PC-3 (cell line): ENCODE results near the gene MED12L. TPM values are rescaled to one million over a fixed set of nuclear protein-coding genes. Genes with fewer than 3 reads are reported as not detected.

Experiments used
- ATAC-seq: fragments of 200-7000 bp; cut with Tn5 transposase; 2 replicates; pipeline ENCODE4 v1.9.1; 2020; ENCODE audit warnings: mild to moderate bottlenecking, moderate library complexity
- BruUV-seq: library from RNA; stranded (reverse); fragments of 400-500 nt; replicated peaks from 2 replicates; lab custom pipeline; 2021; lab: Mats Ljungman, UMichigan
- CTCF ChIA-PET: fragments of 300-600 bp; sonication (Branson Sonifier 250); formaldehyde crosslinking; loops from one replicate; lab custom pipeline; 2022; ENCODE audit warnings: antibody characterized with exemption; lab: Charles Lee
- POLR2A ChIA-PET: fragments of 300-600 bp; sonication (Branson Sonifier 250); formaldehyde crosslinking; loops from one replicate; lab custom pipeline; 2022; ENCODE audit warnings: antibody characterized with exemption; ENCODE audit not compliant: unreplicated experiment; lab: Charles Lee
- DNase-seq: peaks from one replicate; pipeline ENCODE4 v3.0.0-alpha.2; 2015
- H2AFZ ChIP-seq: fragments of 300-600 bp; sonication (generic); 2 replicates; pipeline ENCODE4 v1.6.0; 2016; ENCODE audit warnings: antibody characterized with exemption, low read length
- H3F3A ChIP-seq: fragments of 300-600 bp; sonication (generic); one replicate; pipeline ENCODE4 v1.6.0; 2017; ENCODE audit warnings: antibody characterized with exemption, low read length, control low read depth, mild to moderate bottlenecking; ENCODE audit not compliant: unreplicated experiment
- H3K27ac ChIP-seq: fragments of 300-600 bp; sonication (generic); 2 replicates; pipeline ENCODE4 v1.5.1; 2016; ENCODE audit warnings: mild to moderate bottlenecking, low read length
- H3K27me3 ChIP-seq: fragments of 300-600 bp; sonication (generic); 2 replicates; pipeline ENCODE4 v1.6.1; 2016; ENCODE audit warnings: low read length, mixed read lengths
- H3K36me3 ChIP-seq: fragments of 300-600 bp; sonication (generic); 2 replicates; pipeline ENCODE4 v1.6.1; 2016; ENCODE audit warnings: low read depth, mixed run types, low read length, mixed read lengths
- H3K4me1 ChIP-seq: fragments of 300-600 bp; sonication (generic); 2 replicates; pipeline ENCODE4 v1.5.1; 2016; ENCODE audit warnings: low read length; ENCODE audit not compliant: insufficient read depth
- H3K4me2 ChIP-seq: fragments of 300-600 bp; sonication (generic); 2 replicates; pipeline ENCODE4 v1.6.0; 2016; ENCODE audit warnings: low read length
- H3K4me3 ChIP-seq: fragments of 300-600 bp; sonication (generic); 2 replicates; pipeline ENCODE4 v1.5.1; 2016; ENCODE audit warnings: mild to moderate bottlenecking, low read length, mixed read lengths
- H3K79me2 ChIP-seq: fragments of 300-600 bp; sonication (generic); 2 replicates; pipeline ENCODE4 v1.6.1; 2017; ENCODE audit warnings: low read length, mixed read lengths
- H3K9ac ChIP-seq: fragments of 300-600 bp; sonication (generic); 2 replicates; pipeline ENCODE4 v1.6.0; 2016; ENCODE audit warnings: mild to moderate bottlenecking, low read length
- H3K9me2 ChIP-seq: fragments of 300-600 bp; sonication (generic); replicated peaks from 2 replicates; pipeline ENCODE4 v1.6.1; 2016; ENCODE audit warnings: mixed run types, low read length, mixed read lengths
- H3K9me3 ChIP-seq: fragments of 300-600 bp; sonication (generic); 2 replicates; pipeline ENCODE4 v1.6.1; 2016; ENCODE audit warnings: low read length, mixed read lengths
- H4K20me1 ChIP-seq: fragments of 300-600 bp; sonication (generic); 2 replicates; pipeline ENCODE4 v1.6.1; 2016; ENCODE audit warnings: low read length, mixed read lengths
- CTCF ChIP-seq: fragments of 300-600 bp; sonication (generic); conservative IDR thresholded peaks from 2 replicates; pipeline ENCODE4 v1.5.1; 2017; ENCODE audit warnings: antibody characterized with exemption, low read depth, mild to moderate bottlenecking, low read length
- EZH2 ChIP-seq: fragments of 300-600 bp; sonication (generic); IDR thresholded peaks from one replicate; pipeline ENCODE4 v1.6.1; 2017; ENCODE audit warnings: antibody characterized with exemption, mild to moderate bottlenecking, low read length; ENCODE audit not compliant: unreplicated experiment
- EZH2phosphoT487 ChIP-seq: fragments of 300-600 bp; sonication (generic); IDR thresholded peaks from 2 replicates; pipeline ENCODE4 v1.6.1; 2018; ENCODE audit warnings: mild to moderate bottlenecking, antibody characterized with exemption, low read length, borderline replicate concordance
- intact Hi-C: fragments of 100-400 bp; cut with micrococcal nuclease; formaldehyde crosslinking; loops from 2 replicates; pipeline ENCODE4 v1.9.0; 2023
- total RNA-seq: library from RNA; depleted of rRNA; stranded (reverse); fragments of >200 nt; gene quantifications from 2 replicates; pipeline ENCODE4 v1.2.3, GENCODE V29; 2014

Gene MED12L
- total RNA-seq, 1 experiment from 2014 or later: 0.55 TPM

- TF ChIP-seq EZH2: no peak
- TF ChIP-seq CTCF: no peak
- TF ChIP-seq EZH2phosphoT487: no peak
- Histone ChIP-seq H3K9me2 (no peaks in the 10 kb centered on the region), H2AFZ (no peak overlapping the region), H4K20me1 (no peaks in the 10 kb centered on the region), H3K36me3 (no peaks in the 10 kb centered on the region), H3K4me3 (no peak overlapping the region), H3K27ac (peak overlapping the region; percentile 2; the same call in 1 of the 2 replicates), H3K9me3 (no peaks in the 10 kb centered on the region), H3K4me1 (peaks cover 18% of the 10 kb centered on the region), H3K27me3 (no peaks in the 10 kb centered on the region), H3K4me2 (peak overlapping the region; percentile 11; the same call in 1 of the 2 replicates), H3K9ac (no peak overlapping the region), H3K79me2 (no peaks in the 10 kb centered on the region), H3F3A (no peaks in the 10 kb centered on the region)
- CTCF ChIA-PET: interaction anchor here (0.7 to 1.0 kb wide), 2 partner anchors 44 to 427 kb away, joined by 3 to 5 read pairs; no protein-coding TSS in a partner anchor
- POLR2A ChIA-PET: no interaction called here
- intact Hi-C loops: loop anchor here (1.0 kb wide), 2 partner anchors 56 to 115 kb away; no protein-coding TSS in a partner anchor
- BruUV-seq: no TSS peak
- ATAC-seq (0 out of 2 replicates have a peak, but pooled peaks have one; percentile 12), DNase-seq (no peak)
Measured at GRCh38 chr3:151283387-151283786, 197.9 kb downstream of the MED12L start.

GRCh38 chr3:151283907-151284461 lies 198.5 kb downstream of the MED12L start:
- Histone ChIP-seq H2AFZ (peak overlapping the region; percentile 5), H3K9me3 (no peaks in the 10 kb centered on the region), H3K4me3 (no peak overlapping the region), H3F3A (no peaks in the 10 kb centered on the region), H3K79me2 (no peaks in the 10 kb centered on the region), H3K4me1 (peaks cover 18% of the 10 kb centered on the region), H3K4me2 (peak overlapping the region; percentile 29), H3K9ac (no peak overlapping the region), H4K20me1 (no peaks in the 10 kb centered on the region), H3K27me3 (no peaks in the 10 kb centered on the region), H3K27ac (peak overlapping the region; percentile 2), H3K36me3 (no peaks in the 10 kb centered on the region), H3K9me2 (no peaks in the 10 kb centered on the region)
- intact Hi-C loops: loop anchor here (1.0 kb wide), 2 partner anchors 57 to 116 kb away; no protein-coding TSS in a partner anchor
- POLR2A ChIA-PET: no interaction called here
- TF ChIP-seq EZH2phosphoT487 (no peak), CTCF (no peak), EZH2 (no peak)
- no TSS peak for BruUV-seq
- CTCF ChIA-PET: interaction anchor here (0.6 to 1.0 kb wide), 4 partner anchors 9 to 426 kb away, joined by 3 to 8 read pairs (median 4); no protein-coding TSS in a partner anchor
- ATAC-seq (peak; percentile 62), DNase-seq (peak; percentile 58)

- intact Hi-C loops: no loop called here
- CTCF ChIA-PET: no interaction called here
- H3K4me3 ChIP-seq: no peak overlapping the region
Measured at GRCh38 chr3:151285940-151286339, 200.5 kb downstream of the MED12L start.

More at GRCh38 chr3:151285940-151286339, 200.5 kb downstream of the MED12L start:
- Histone ChIP-seq H3K9me2 (no peaks in the 10 kb centered on the region), H3K27me3 (no peaks in the 10 kb centered on the region), H3K9me3 (no peaks in the 10 kb centered on the region), H3K79me2 (no peaks in the 10 kb centered on the region), H3F3A (no peaks in the 10 kb centered on the region), H3K27ac (no peak overlapping the region), H3K4me1 (peaks cover 18% of the 10 kb centered on the region), H3K9ac (no peak overlapping the region), H4K20me1 (no peaks in the 10 kb centered on the region), H2AFZ (no peak overlapping the region), H3K4me2 (no peak overlapping the region), H3K36me3 (no peaks in the 10 kb centered on the region)
- ATAC-seq (no peak), DNase-seq (no peak)
- TF ChIP-seq CTCF (no peak), EZH2phosphoT487 (no peak), EZH2 (no peak)
- POLR2A ChIA-PET: no interaction called here
- BruUV-seq: no TSS peak
